Kidney epithelial cell (primary cell): ENCODE data around the gene KNOP1. TPM values are rescaled to one million over a fixed set of nuclear protein-coding genes. Genes with fewer than 3 reads are reported as not detected.
"Not testable (repeated sequence)": the region's sequence is repeated elsewhere in the genome, so short reads cannot be mapped to it uniquely, and the experiment has no call there.

Source experiments
- DNase-seq: peaks from one replicate; pipeline ENCODE4 v3.0.0-alpha.2; 2010; ENCODE audit warnings: low read depth
- H3K27me3 ChIP-seq: 2 replicates; pipeline ENCODE4 v1.6.0; 2011; ENCODE audit warnings: low read length; ENCODE audit not compliant: control insufficient read depth, insufficient read depth
- H3K36me3 ChIP-seq: 2 replicates; pipeline ENCODE4 v1.5.1; 2011; ENCODE audit warnings: low read length; ENCODE audit not compliant: control insufficient read depth, insufficient read depth
- H3K4me3 ChIP-seq: 2 replicates; pipeline ENCODE4 v1.5.1; 2011; ENCODE audit warnings: low read depth, mild to moderate bottlenecking, control low read depth, low read length
- total RNA-seq: library from RNA; depleted of rRNA; stranded (reverse); fragments of >200 nt; gene quantifications from 2 replicates; pipeline ENCODE4 v1.2.3, GENCODE V29; 2015
- TF ChIP-seq, protein P1 (sequence below): IDR thresholded peaks from 2 replicates; pipeline ENCODE4 v1.5.1; 2011; ENCODE audit warnings: mild to moderate bottlenecking, moderate library complexity, low read length, control low read depth, inconsistent platforms; ENCODE audit not compliant: insufficient read depth, poor library complexity, severe bottlenecking

KNOP1 gene
- total RNA-seq, 1 donor from 2014 or later = 32.8 TPM

- no peaks in the 10 kb centered on the region for H3K36me3 ChIP-seq
- no peak overlapping the region for H3K4me3 ChIP-seq
- no peak for DNase-seq
- TF ChIP-seq, protein P1, sequence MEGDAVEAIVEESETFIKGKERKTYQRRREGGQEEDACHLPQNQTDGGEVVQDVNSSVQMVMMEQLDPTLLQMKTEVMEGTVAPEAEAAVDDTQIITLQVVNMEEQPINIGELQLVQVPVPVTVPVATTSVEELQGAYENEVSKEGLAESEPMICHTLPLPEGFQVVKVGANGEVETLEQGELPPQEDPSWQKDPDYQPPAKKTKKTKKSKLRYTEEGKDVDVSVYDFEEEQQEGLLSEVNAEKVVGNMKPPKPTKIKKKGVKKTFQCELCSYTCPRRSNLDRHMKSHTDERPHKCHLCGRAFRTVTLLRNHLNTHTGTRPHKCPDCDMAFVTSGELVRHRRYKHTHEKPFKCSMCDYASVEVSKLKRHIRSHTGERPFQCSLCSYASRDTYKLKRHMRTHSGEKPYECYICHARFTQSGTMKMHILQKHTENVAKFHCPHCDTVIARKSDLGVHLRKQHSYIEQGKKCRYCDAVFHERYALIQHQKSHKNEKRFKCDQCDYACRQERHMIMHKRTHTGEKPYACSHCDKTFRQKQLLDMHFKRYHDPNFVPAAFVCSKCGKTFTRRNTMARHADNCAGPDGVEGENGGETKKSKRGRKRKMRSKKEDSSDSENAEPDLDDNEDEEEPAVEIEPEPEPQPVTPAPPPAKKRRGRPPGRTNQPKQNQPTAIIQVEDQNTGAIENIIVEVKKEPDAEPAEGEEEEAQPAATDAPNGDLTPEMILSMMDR = no peak
- H3K27me3 ChIP-seq = no peaks in the 10 kb centered on the region
Observed at GRCh38 chr16:19674485-19674884, 43.5 kb downstream of the KNOP1 start.

- Histone ChIP-seq H3K36me3 (no peaks in the 10 kb centered on the region), H3K27me3 (no peaks in the 10 kb centered on the region), H3K4me3 (no peak overlapping the region)
- no peak for DNase-seq
- TF ChIP-seq, protein P1 = no peak
Observed at GRCh38 chr16:19672378-19672777, 45.6 kb downstream of the KNOP1 start.

DNA sequence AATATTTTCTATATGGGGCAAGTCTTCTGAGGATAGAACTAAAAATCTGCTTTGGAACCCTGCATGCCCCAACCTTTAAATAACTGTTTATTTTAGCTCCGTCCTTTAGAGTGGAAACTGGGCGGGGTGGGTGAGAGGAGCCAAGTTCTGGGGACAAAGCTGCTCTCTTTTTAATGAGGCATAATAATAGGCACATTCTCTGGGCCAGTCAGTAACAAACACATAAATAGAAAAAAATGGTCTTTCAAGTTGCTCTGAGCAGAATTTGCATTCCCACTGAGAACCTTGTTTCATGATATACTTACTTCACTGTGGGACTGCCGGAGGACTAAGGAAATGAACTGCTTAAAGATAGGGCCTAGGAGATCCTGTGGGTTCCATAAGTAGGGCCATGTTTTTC, 51.5 kb downstream of the KNOP1 start:
- H3K4me3 ChIP-seq = no peak overlapping the region
- H3K36me3 ChIP-seq = no peaks in the 10 kb centered on the region
- H3K27me3 ChIP-seq = no peaks in the 10 kb centered on the region
- TF ChIP-seq, protein P1 = no peak
- DNase-seq = no peak

DNA sequence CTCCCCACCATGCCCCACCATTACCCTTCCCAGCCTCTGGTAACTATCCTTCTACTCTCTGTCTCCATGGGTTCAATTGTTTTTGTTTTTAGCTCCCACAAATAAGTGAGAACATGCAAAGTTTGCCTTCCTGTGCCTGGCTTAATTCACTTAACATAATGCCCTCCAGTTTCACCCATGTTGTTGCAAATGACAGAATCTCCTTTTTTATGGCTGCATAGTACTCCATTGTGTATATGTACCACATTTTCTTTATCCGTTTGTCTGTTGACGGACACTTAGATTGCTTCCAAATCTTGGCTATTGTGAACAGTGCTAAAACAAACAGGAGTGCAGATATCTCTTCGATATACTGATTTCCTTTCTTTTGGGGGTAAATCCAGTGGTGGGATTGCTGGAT, 52.7 kb downstream of the KNOP1 start:
- DNase-seq, H3K27me3 ChIP-seq, H3K4me3 ChIP-seq, H3K36me3 ChIP-seq: not testable (repeated sequence)

DNA sequence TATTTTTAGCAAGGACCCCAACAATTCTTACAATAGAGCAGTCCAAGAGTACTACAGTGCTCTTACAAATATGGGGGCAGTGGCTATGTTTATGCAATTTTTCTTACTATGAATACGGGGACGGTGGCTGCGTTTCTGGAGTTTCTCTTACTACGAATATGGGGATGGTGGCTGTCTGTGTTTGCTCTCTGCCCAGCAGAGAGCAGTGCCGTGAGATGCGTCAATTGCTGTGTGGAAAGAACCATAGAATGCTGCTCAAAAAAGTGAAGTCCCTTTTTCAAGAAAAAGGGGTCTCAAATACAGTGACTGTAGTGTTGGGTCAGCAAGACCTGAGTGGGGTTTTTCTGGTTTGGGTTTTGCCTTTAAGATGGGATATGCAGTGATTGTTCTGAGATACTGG, 53.9 kb downstream of the KNOP1 start:
- Histone ChIP-seq H3K27me3 (no peaks in the 10 kb centered on the region), H3K4me3 (no peak overlapping the region), H3K36me3 (no peaks in the 10 kb centered on the region)
- DNase-seq = no peak
- TF ChIP-seq, protein P1 = no peak

DNA sequence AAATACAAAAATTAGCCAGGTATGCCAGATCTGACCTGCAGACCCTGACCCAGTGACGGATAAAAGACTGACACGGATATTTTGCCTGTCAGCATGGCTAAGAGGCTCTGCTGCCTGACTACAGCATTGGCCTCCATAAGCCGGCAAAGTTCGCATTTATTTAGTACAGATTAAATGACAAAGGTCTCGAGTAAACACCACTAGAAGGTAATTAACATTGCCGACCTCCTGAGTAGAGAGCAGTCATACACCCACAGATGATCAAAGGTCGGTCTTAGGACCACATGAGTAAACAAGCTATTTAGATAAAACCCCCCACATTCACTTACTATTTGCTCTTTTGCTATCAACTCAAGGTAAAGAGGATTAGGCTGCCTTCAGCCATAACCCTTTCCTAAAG, 55.7 kb downstream of the KNOP1 start:
- Histone ChIP-seq H3K4me3 (no peak overlapping the region), H3K27me3 (no peaks in the 10 kb centered on the region), H3K36me3 (no peaks in the 10 kb centered on the region)
- TF ChIP-seq, protein P1 = no peak
- DNase-seq = no peak
